Endothelial cell of umbilical vein (primary cell): ENCODE measurements around the gene NANS. TPM values are rescaled to one million over a fixed set of nuclear protein-coding genes. Genes with fewer than 3 reads are reported as not detected.

ENCODE experiments used
- BruUV-seq: library from RNA; stranded (reverse); fragments of 400-500 nt; replicated peaks from 2 replicates; lab custom pipeline; 2021; lab: Mats Ljungman, UMichigan
- CTCF ChIA-PET: fragments of 300-600, 350-600 bp; sonication (Branson Sonifier 250); formaldehyde crosslinking; loops from one replicate; lab custom pipeline; 2021; ENCODE audit warnings: antibody characterized with exemption, inconsistent platforms; lab: Charles Lee
- POLR2A ChIA-PET: fragments of 300-600, 350-600 bp; sonication (Branson Sonifier 250); formaldehyde crosslinking; loops from one replicate; lab custom pipeline; 2021; ENCODE audit warnings: antibody characterized with exemption, inconsistent platforms; lab: Charles Lee
- DNase-seq: peaks from one replicate; pipeline ENCODE4 v3.0.0-alpha.2; 2011; ENCODE audit warnings: low read depth, low spot score
- FAIRE-seq: peaks from 2 replicates; lab custom pipeline; 2011; peaks lifted over from hg19 to GRCh38; lab: Jason Lieb, UNC
- H2AFZ ChIP-seq: 2 replicates; pipeline ENCODE4 v1.6.0; 2012; ENCODE audit warnings: low read depth, low read length, control low read depth, inconsistent platforms
- H3K27ac ChIP-seq: 2 replicates; pipeline ENCODE4 v1.5.1; 2011; ENCODE audit warnings: low read depth, mild to moderate bottlenecking, control low read depth, low read length, moderate library complexity; ENCODE audit not compliant: insufficient read depth
- H3K27me3 ChIP-seq, 2 experiments: 2 replicates each; pipeline versions ENCODE4 v1.6.0 to v1.6.1; 2011; ENCODE audit warnings: low read length in 2 of 2, mixed read lengths in 1 of 2; ENCODE audit not compliant: control insufficient read depth in 2 of 2, insufficient read depth in 2 of 2
- H3K36me3 ChIP-seq, 2 experiments: 2 replicates in 1 of 2; 3 replicates in 1 of 2; pipeline ENCODE4 v1.5.1; 2011; ENCODE audit warnings: low read length in 2 of 2, mild to moderate bottlenecking in 1 of 2, moderate library complexity in 1 of 2; ENCODE audit not compliant: control insufficient read depth in 2 of 2, insufficient read depth in 2 of 2; ENCODE audit errors: extremely low read depth in 1 of 2
- H3K4me1 ChIP-seq: 3 replicates; pipeline ENCODE4 v1.5.1; 2011; ENCODE audit warnings: mild to moderate bottlenecking, low read length; ENCODE audit not compliant: control insufficient read depth, insufficient read depth; ENCODE audit errors: extremely low read depth
- H3K4me2 ChIP-seq: 2 replicates; pipeline ENCODE4 v1.6.1; 2011; ENCODE audit warnings: low read length, control low read depth, mixed read lengths; ENCODE audit not compliant: insufficient read depth
- H3K4me3 ChIP-seq, 3 experiments: fragments of 200-600 bp in 1 of 3; sonication (generic), shearing (Covaris generic) in 1 of 3; replicated peaks in 1 of 3; 2 replicates each; pipeline ENCODE4 v1.5.1; 2011 to 2016; ENCODE audit warnings: control low read depth in 3 of 3, low read length in 3 of 3, mild to moderate bottlenecking in 2 of 3, inconsistent platforms in 1 of 3, low read depth in 1 of 3, moderate library complexity in 1 of 3; ENCODE audit not compliant: insufficient read depth in 1 of 3
- H3K79me2 ChIP-seq: 2 replicates; pipeline ENCODE4 v1.6.0; 2012; ENCODE audit warnings: low read length, inconsistent platforms; ENCODE audit not compliant: control insufficient read depth, insufficient read depth
- H3K9ac ChIP-seq: replicated peaks from 2 replicates; pipeline ENCODE3; 2011; ENCODE audit warnings: low read length, control low read depth; ENCODE audit not compliant: insufficient read depth; ENCODE audit errors: extremely low read depth
- H3K9me1 ChIP-seq: replicated peaks from 3 replicates; pipeline ENCODE4 v1.6.0; 2011; ENCODE audit warnings: mild to moderate bottlenecking, low read length; ENCODE audit not compliant: control insufficient read depth, insufficient read depth; ENCODE audit errors: extremely low read depth
- H3K9me3 ChIP-seq: replicated peaks from 2 replicates; pipeline ENCODE4 v1.5.1; 2012; ENCODE audit warnings: low read length, inconsistent platforms; ENCODE audit not compliant: control insufficient read depth, insufficient read depth
- H4K20me1 ChIP-seq: replicated peaks from 2 replicates; pipeline ENCODE3; 2011; ENCODE audit warnings: mild to moderate bottlenecking, low read length; ENCODE audit not compliant: control insufficient read depth, insufficient read depth; ENCODE audit errors: extremely low read depth
- EZH2 ChIP-seq: IDR thresholded peaks from 2 replicates; pipeline ENCODE4 v1.6.1; 2012; ENCODE audit warnings: borderline replicate concordance, low read depth, mild to moderate bottlenecking, moderate library complexity, low read length, inconsistent platforms; ENCODE audit not compliant: severe bottlenecking
- FOS ChIP-seq: IDR thresholded peaks from 2 replicates; pipeline ENCODE4 v1.6.1; 2011; ENCODE audit warnings: mild to moderate bottlenecking, low read length, moderate library complexity, borderline replicate concordance; ENCODE audit not compliant: insufficient read depth
- GATA2 ChIP-seq: IDR thresholded peaks from 2 replicates; pipeline ENCODE4 v1.7.0; 2011; ENCODE audit warnings: low read depth, mild to moderate bottlenecking, moderate library complexity, mixed read lengths, low read length; ENCODE audit not compliant: insufficient read length, insufficient read depth
- JUN ChIP-seq: IDR thresholded peaks from 2 replicates; pipeline ENCODE4 v1.6.1; 2011; ENCODE audit warnings: borderline replicate concordance, low read depth; ENCODE audit not compliant: insufficient read length, insufficient read depth
- MYC ChIP-seq: IDR thresholded peaks from one replicate; pipeline ENCODE4 v1.6.1; 2011; ENCODE audit warnings: mild to moderate bottlenecking, low read depth, low read length
- POLR2A ChIP-seq: IDR thresholded peaks from 2 replicates; pipeline ENCODE4 v1.6.1; 2012; ENCODE audit warnings: low read depth, mild to moderate bottlenecking, control low read depth, low read length
- POLR2AphosphoS5 ChIP-seq: IDR thresholded peaks from 2 replicates; pipeline ENCODE4 v1.6.1; 2012; ENCODE audit warnings: low read depth, mild to moderate bottlenecking, control low read depth, low read length, moderate library complexity; ENCODE audit not compliant: insufficient read depth
- dilution Hi-C: fragments of 300-500 bp; cut with MboI; formaldehyde crosslinking; loops from one replicate; pipeline ENCODE4 v1.15.0; 2019; ENCODE audit warnings: low sequenced_read_pairs; ENCODE audit not compliant: extremely low pct_ligation_motif_present
- intact Hi-C: fragments of 100-400 bp; cut with micrococcal nuclease; formaldehyde crosslinking; loops from one replicate; pipeline ENCODE4 v1.10.0; 2022
- polyA plus RNA-seq, 4 experiments: library from polyadenylated mRNA; depleted of rRNA in 3 of 4; stranded (reverse) in 3 of 4; unstranded in 1 of 4; fragments of >200 nt; gene quantifications; 2 replicates each; pipeline versions ENCODE4 v1.2.1 to v1.2.3, GENCODE V29; 2011 to 2012; ENCODE audit warnings: missing spikeins in 1 of 4
- total RNA-seq: library from RNA; stranded (reverse); gene quantifications from 2 replicates; pipeline ENCODE4 v1.2.3, GENCODE V29; 2021
- TF ChIP-seq, protein P1 (sequence below), 2 donors: IDR thresholded peaks; 1 replicate in 1 of 2; 2 replicates in 1 of 2; pipeline ENCODE4 v1.5.1; 2011; ENCODE audit warnings: low read length in 2 of 2, mild to moderate bottlenecking in 2 of 2, moderate library complexity in 2 of 2, control low read depth in 1 of 2, inconsistent platforms in 1 of 2, low read depth in 1 of 2; ENCODE audit not compliant: insufficient read depth in 1 of 2; ENCODE audit errors: extremely low read depth in 1 of 2
- TF ChIP-seq, protein P2 (sequence below): IDR thresholded peaks from 2 replicates; pipeline ENCODE4 v1.6.1; 2011; ENCODE audit not compliant: insufficient read depth, insufficient read length

NANS gene
- total and polyA plus RNA-seq, 2 donors (not counting 3 experiments of a cell fraction or from before 2014, with no cell fraction given): 85.1 to 108 TPM

GRCh38 chr9:98080780-98081179 lies 24.2 kb downstream of the NANS start:
- Histone ChIP-seq H3K4me3 (no peak overlapping the region), H3K9me3 (no peaks in the 10 kb centered on the region), H3K27ac (no peak overlapping the region), H3K79me2 (peaks cover 8% of the 10 kb centered on the region), H3K27me3 (no peaks in the 10 kb centered on the region), H3K4me1 (peaks cover 12% of the 10 kb centered on the region), H3K4me2 (no peak overlapping the region), H3K36me3 (peaks cover 5 to 18% of the 10 kb centered on the region in 2 experiments), H2AFZ (no peak overlapping the region), H4K20me1 (no peaks in the 10 kb centered on the region), H3K9me1 (no peaks in the 10 kb centered on the region), H3K9ac (no peak overlapping the region)
- no peak for DNase-seq
- CTCF ChIA-PET: no interaction called here
- POLR2A ChIA-PET: interaction anchor here (0.6 to 1.7 kb wide), 2 partner anchors 22 to 24 kb away, joined by 3 to 4 read pairs; partner anchors contain the start of gene NANS
- no peak for TF ChIP-seq FOS
- no peak for TF ChIP-seq POLR2AphosphoS5
- TF ChIP-seq JUN: no peak
- TF ChIP-seq MYC: no peak
- TF ChIP-seq EZH2: no peak
- no peak for TF ChIP-seq POLR2A
- no peak for TF ChIP-seq GATA2
- TF ChIP-seq, protein P1, sequence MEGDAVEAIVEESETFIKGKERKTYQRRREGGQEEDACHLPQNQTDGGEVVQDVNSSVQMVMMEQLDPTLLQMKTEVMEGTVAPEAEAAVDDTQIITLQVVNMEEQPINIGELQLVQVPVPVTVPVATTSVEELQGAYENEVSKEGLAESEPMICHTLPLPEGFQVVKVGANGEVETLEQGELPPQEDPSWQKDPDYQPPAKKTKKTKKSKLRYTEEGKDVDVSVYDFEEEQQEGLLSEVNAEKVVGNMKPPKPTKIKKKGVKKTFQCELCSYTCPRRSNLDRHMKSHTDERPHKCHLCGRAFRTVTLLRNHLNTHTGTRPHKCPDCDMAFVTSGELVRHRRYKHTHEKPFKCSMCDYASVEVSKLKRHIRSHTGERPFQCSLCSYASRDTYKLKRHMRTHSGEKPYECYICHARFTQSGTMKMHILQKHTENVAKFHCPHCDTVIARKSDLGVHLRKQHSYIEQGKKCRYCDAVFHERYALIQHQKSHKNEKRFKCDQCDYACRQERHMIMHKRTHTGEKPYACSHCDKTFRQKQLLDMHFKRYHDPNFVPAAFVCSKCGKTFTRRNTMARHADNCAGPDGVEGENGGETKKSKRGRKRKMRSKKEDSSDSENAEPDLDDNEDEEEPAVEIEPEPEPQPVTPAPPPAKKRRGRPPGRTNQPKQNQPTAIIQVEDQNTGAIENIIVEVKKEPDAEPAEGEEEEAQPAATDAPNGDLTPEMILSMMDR (IDR thresholded peaks at IDR 0.05; ENCODE audit: extremely low read depth in 1 of 2, insufficient read depth in 1 of 2, low read depth in 1 of 2, low read length in 2 of 2): no peak
- TF ChIP-seq, protein P2, sequence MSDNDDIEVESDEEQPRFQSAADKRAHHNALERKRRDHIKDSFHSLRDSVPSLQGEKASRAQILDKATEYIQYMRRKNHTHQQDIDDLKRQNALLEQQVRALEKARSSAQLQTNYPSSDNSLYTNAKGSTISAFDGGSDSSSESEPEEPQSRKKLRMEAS: no peak
- no peak for FAIRE-seq
- no TSS peak for BruUV-seq
- dilution Hi-C loops (no loop called here), intact Hi-C loops (no loop called here)
